Activated T-helper 1 cell treated with anti-CD3 and anti-CD28 coated beads, Interleukin-12 subunit alpha, Interleukin-12 subunit beta, Interleukin-2, Interleukin-4 antibody, amounts not matched to agents 30 ng/mL and 10 ng/mL and 1 ng/mL, durations not matched to agents 14 hours and 24 hours and 36 hours (primary cell): Measurements from ENCODE around the gene MAP2K2. TPM values are rescaled to one million over a fixed set of nuclear protein-coding genes. Genes with fewer than 3 reads are reported as not detected.
A peak's percentile ranks its signal among the peaks of the same experiment; 100 is the strongest.

Experiments
- DNase-seq: peaks from one replicate; pipeline ENCODE4 v3.0.0; 2021; ENCODE audit warnings: low spot score
- H3K27ac Mint-ChIP-seq: one replicate; pipeline ENCODE4 v1.8.0; 2021; ENCODE audit warnings: mild to moderate bottlenecking, mixed read lengths
- H3K27me3 Mint-ChIP-seq: one replicate; pipeline ENCODE4 v1.8.0; 2022; ENCODE audit warnings: mild to moderate bottlenecking, moderate library complexity, mixed read lengths; ENCODE audit not compliant: insufficient read depth
- H3K36me3 Mint-ChIP-seq: one replicate; pipeline ENCODE4 v1.8.0; 2021; ENCODE audit warnings: low read depth, mixed read lengths
- H3K4me1 Mint-ChIP-seq: one replicate; pipeline ENCODE4 v1.8.0; 2021; ENCODE audit warnings: low read depth, mixed read lengths
- H3K4me3 Mint-ChIP-seq: one replicate; pipeline ENCODE4 v1.8.0; 2021; ENCODE audit warnings: mild to moderate bottlenecking, moderate library complexity, mixed read lengths
- H3K9me3 Mint-ChIP-seq: one replicate; pipeline ENCODE4 v1.8.0; 2021; ENCODE audit warnings: mixed read lengths
- intact Hi-C: fragments of 100-400 bp; cut with micrococcal nuclease; formaldehyde crosslinking; loops from one replicate; pipeline ENCODE4 v1.15.1; 2024
- total RNA-seq: library from RNA; stranded (reverse); gene quantifications from 2 replicates; pipeline ENCODE4 v1.2.3, GENCODE V29; 2022

The MAP2K2 gene
- total RNA-seq, 1 donor from 2014 or later = 135 TPM

- intact Hi-C loops = loop anchor here (5.0 kb wide), 1 partner anchor 350 kb away; the partner anchor contains the start of gene HDGFL2
- H3K4me1 Mint-ChIP-seq = peaks cover 17% of the 10 kb centered on the region
These were observed 2.1 kb downstream of the MAP2K2 start for GRCh38 chr19:4121815-4122214.

GRCh38 chr19:4121273-4121612, 2.7 kb downstream of the MAP2K2 start:
- DNase-seq = no peak
- H3K27me3 Mint-ChIP-seq = no peaks in the 10 kb centered on the region
- intact Hi-C loops = loop anchor here (5.0 kb wide), 1 partner anchor 351 kb away; the partner anchor contains the start of gene HDGFL2
- peak overlapping the region; percentile 49 for H3K27ac Mint-ChIP-seq
- H3K36me3 Mint-ChIP-seq = peaks cover 15% of the 10 kb centered on the region
- no peaks in the 10 kb centered on the region for H3K9me3 Mint-ChIP-seq
- peaks cover 17% of the 10 kb centered on the region for H3K4me1 Mint-ChIP-seq
- H3K4me3 Mint-ChIP-seq = no peak overlapping the region

More at GRCh38 chr19:4121815-4122214, 2.1 kb downstream of the MAP2K2 start:
- H3K9me3 Mint-ChIP-seq = no peaks in the 10 kb centered on the region
- no peaks in the 10 kb centered on the region for H3K27me3 Mint-ChIP-seq
- H3K4me3 Mint-ChIP-seq = no peak overlapping the region
- no peak overlapping the region for H3K27ac Mint-ChIP-seq
- peaks cover 12% of the 10 kb centered on the region for H3K36me3 Mint-ChIP-seq
- DNase-seq = no peak

- intact Hi-C loops = loop anchor here (5.0 kb wide), 1 partner anchor 352 kb away; the partner anchor contains the start of gene HDGFL2
- no peak for DNase-seq
- Mint-ChIP-seq H3K4me1 (peaks cover 19% of the 10 kb centered on the region), H3K9me3 (no peaks in the 10 kb centered on the region), H3K27ac (no peak overlapping the region), H3K36me3 (peaks cover 15% of the 10 kb centered on the region), H3K27me3 (no peaks in the 10 kb centered on the region), H3K4me3 (peak overlapping the region; percentile 22)
These were observed 3.2 kb downstream of the MAP2K2 start for GRCh38 chr19:4120559-4121272.

GRCh38 chr19:4119763-4120162, 4.2 kb downstream of the MAP2K2 start:
- H3K27me3 Mint-ChIP-seq = no peaks in the 10 kb centered on the region
- H3K4me3 Mint-ChIP-seq = no peak overlapping the region
- no peak for DNase-seq
- intact Hi-C loops = loop anchor here (5.0 kb wide), 1 partner anchor 353 kb away; the partner anchor contains the start of gene HDGFL2
- peaks cover 18% of the 10 kb centered on the region for H3K36me3 Mint-ChIP-seq
- no peak overlapping the region for H3K27ac Mint-ChIP-seq
- no peaks in the 10 kb centered on the region for H3K9me3 Mint-ChIP-seq
- H3K4me1 Mint-ChIP-seq = peaks cover 27% of the 10 kb centered on the region

GRCh38 chr19:4115818-4116385, 8.0 kb downstream of the MAP2K2 start:
- intact Hi-C loops = loop anchor here (1.0 kb wide), 1 partner anchor 8 kb away; the partner anchor contains the start of gene MAP2K2
- H3K27ac Mint-ChIP-seq = no peak overlapping the region

GRCh38 chr19:4115050-4115817, 8.7 kb downstream of the MAP2K2 start:
- Mint-ChIP-seq H3K27ac (peak overlapping the region; percentile 75), H3K4me3 (peak overlapping the region; percentile 39), H3K36me3 (peaks cover 34% of the 10 kb centered on the region), H3K9me3 (no peaks in the 10 kb centered on the region), H3K4me1 (peaks cover 23% of the 10 kb centered on the region), H3K27me3 (no peaks in the 10 kb centered on the region)
- intact Hi-C loops = loop anchor here (1.0 kb wide), 1 partner anchor 9 kb away; the partner anchor contains the start of gene MAP2K2
- peak; percentile 60 for DNase-seq

More at GRCh38 chr19:4115818-4116385, 8.0 kb downstream of the MAP2K2 start:
- H3K27me3 Mint-ChIP-seq = no peaks in the 10 kb centered on the region
- no peaks in the 10 kb centered on the region for H3K9me3 Mint-ChIP-seq
- H3K36me3 Mint-ChIP-seq = peaks cover 34% of the 10 kb centered on the region
- no peak for DNase-seq
- peaks cover 23% of the 10 kb centered on the region for H3K4me1 Mint-ChIP-seq
- H3K4me3 Mint-ChIP-seq = no peak overlapping the region

- peaks cover 41% of the 10 kb centered on the region for H3K36me3 Mint-ChIP-seq
- H3K27me3 Mint-ChIP-seq = no peaks in the 10 kb centered on the region
- H3K9me3 Mint-ChIP-seq = no peaks in the 10 kb centered on the region
- H3K4me3 Mint-ChIP-seq = no peak overlapping the region
- H3K27ac Mint-ChIP-seq = no peak overlapping the region
- intact Hi-C loops = no loop called here
- peaks cover 31% of the 10 kb centered on the region for H3K4me1 Mint-ChIP-seq
- DNase-seq = no peak
These were observed 9.7 kb downstream of the MAP2K2 start for GRCh38 chr19:4114181-4114580.

- Mint-ChIP-seq H3K4me3 (no peak overlapping the region), H3K36me3 (peaks cover 46% of the 10 kb centered on the region), H3K4me1 (peaks cover 35% of the 10 kb centered on the region), H3K27me3 (no peaks in the 10 kb centered on the region), H3K9me3 (no peaks in the 10 kb centered on the region), H3K27ac (no peak overlapping the region)
- no peak for DNase-seq
- intact Hi-C loops = no loop called here
These were observed 10.4 kb downstream of the MAP2K2 start for GRCh38 chr19:4113398-4114088.

GRCh38 chr19:4112367-4112766, 11.6 kb downstream of the MAP2K2 start:
- intact Hi-C loops = no loop called here
- peaks cover 50% of the 10 kb centered on the region for H3K36me3 Mint-ChIP-seq
- no peak overlapping the region for H3K4me3 Mint-ChIP-seq
- H3K9me3 Mint-ChIP-seq = no peaks in the 10 kb centered on the region
- H3K4me1 Mint-ChIP-seq = peaks cover 39% of the 10 kb centered on the region
- H3K27me3 Mint-ChIP-seq = no peaks in the 10 kb centered on the region
- DNase-seq = no peak
- no peak overlapping the region for H3K27ac Mint-ChIP-seq

- H3K36me3 Mint-ChIP-seq = peaks cover 52% of the 10 kb centered on the region
- peaks cover 45% of the 10 kb centered on the region for H3K4me1 Mint-ChIP-seq
These were observed 14.3 kb downstream of the MAP2K2 start for GRCh38 chr19:4109626-4109945.

GRCh38 chr19:4108767-4109625, 14.9 kb downstream of the MAP2K2 start:
- H3K4me3 Mint-ChIP-seq = peak overlapping the region; percentile 24
- no peaks in the 10 kb centered on the region for H3K9me3 Mint-ChIP-seq
- H3K36me3 Mint-ChIP-seq = peaks cover 52% of the 10 kb centered on the region
- peak; percentile 22 for DNase-seq
- intact Hi-C loops = no loop called here
- peaks cover 41% of the 10 kb centered on the region for H3K4me1 Mint-ChIP-seq
- H3K27ac Mint-ChIP-seq = peak overlapping the region; percentile 81
- no peaks in the 10 kb centered on the region for H3K27me3 Mint-ChIP-seq

More at GRCh38 chr19:4109626-4109945, 14.3 kb downstream of the MAP2K2 start:
- H3K27me3 Mint-ChIP-seq = no peaks in the 10 kb centered on the region
- no peak overlapping the region for H3K27ac Mint-ChIP-seq
- H3K9me3 Mint-ChIP-seq = no peaks in the 10 kb centered on the region
- DNase-seq = no peak
- H3K4me3 Mint-ChIP-seq = no peak overlapping the region
- intact Hi-C loops = no loop called here

- Mint-ChIP-seq H3K9me3 (no peaks in the 10 kb centered on the region), H3K4me1 (peaks cover 25% of the 10 kb centered on the region), H3K36me3 (peaks cover 20% of the 10 kb centered on the region), H3K27me3 (no peaks in the 10 kb centered on the region), H3K27ac (no peak overlapping the region), H3K4me3 (no peak overlapping the region)
- no peak for DNase-seq
- intact Hi-C loops = no loop called here
These were observed 20.9 kb downstream of the MAP2K2 start for GRCh38 chr19:4103080-4103433.
